Embryonic facial prominence (tissue), 1 donor: ENCODE data around the gene GRIK2.

Experiments used
- DNase-seq: peaks from one replicate; pipeline ENCODE4 v3.0.0-alpha.2; 2016; ENCODE audit errors: extremely low spot score

GRIK2 gene

GRCh38 chr6:101783287-101783686, 389.8 kb downstream of the GRIK2 start:
- no peak for DNase-seq

- no peak for DNase-seq
Measured at GRCh38 chr6:101784094-101784493, 390.6 kb downstream of the GRIK2 start.

GRCh38 chr6:101799531-101799930, 406.0 kb downstream of the GRIK2 start:
- DNase-seq = no peak

- no peak for DNase-seq
Measured at GRCh38 chr6:101800598-101800997, 407.1 kb downstream of the GRIK2 start.

GRCh38 chr6:101803136-101803535, 409.6 kb downstream of the GRIK2 start:
- no peak for DNase-seq

- no peak for DNase-seq
Measured at GRCh38 chr6:101806241-101806640, 412.7 kb downstream of the GRIK2 start.

- no peak for DNase-seq
Measured at GRCh38 chr6:101811108-101811507, 417.6 kb downstream of the GRIK2 start.

- no peak for DNase-seq
Measured at GRCh38 chr6:101816716-101817115, 423.2 kb downstream of the GRIK2 start.

GRCh38 chr6:101818051-101818450, 424.5 kb downstream of the GRIK2 start:
- DNase-seq = no peak

GRCh38 chr6:101824551-101825345, 431.2 kb downstream of the GRIK2 start:
- no peak for DNase-seq

GRCh38 chr6:101826269-101826668, 432.8 kb downstream of the GRIK2 start:
- DNase-seq = no peak

GRCh38 chr6:101826678-101827077, 433.2 kb downstream of the GRIK2 start:
- DNase-seq = no peak

GRCh38 chr6:101830501-101831031, 437.1 kb downstream of the GRIK2 start:
- DNase-seq = no peak

- DNase-seq = no peak
Measured at GRCh38 chr6:101832371-101832770, 438.9 kb downstream of the GRIK2 start.

GRCh38 chr6:101840100-101840499, 446.6 kb downstream of the GRIK2 start:
- DNase-seq = no peak

GRCh38 chr6:101845172-101845571, 451.7 kb downstream of the GRIK2 start:
- no peak for DNase-seq

- no peak for DNase-seq
Measured at GRCh38 chr6:101845621-101846020, 452.1 kb downstream of the GRIK2 start.

GRCh38 chr6:101847690-101848089, 454.2 kb downstream of the GRIK2 start:
- no peak for DNase-seq

GRCh38 chr6:101851911-101852310, 458.4 kb downstream of the GRIK2 start:
- DNase-seq = no peak

- DNase-seq = no peak
Measured at GRCh38 chr6:101853231-101854085, 459.9 kb downstream of the GRIK2 start.

- no peak for DNase-seq
Measured at GRCh38 chr6:101876431-101876830, 482.9 kb downstream of the GRIK2 start.

GRCh38 chr6:101878554-101879276, 485.2 kb downstream of the GRIK2 start:
- DNase-seq = no peak
